GM19452 (cell line): ENCODE results near the gene DPYSL5.
"Not testable (repeated sequence)": the region's sequence is repeated elsewhere in the genome, so short reads cannot be mapped to it uniquely, and the experiment has no call there.

Source experiments
- ATAC-seq: cut with Tn5 transposase; IDR thresholded peaks from one replicate; pipeline ENCODE4 v1.9.1; 2021; ENCODE audit not compliant: unreplicated experiment

The DPYSL5 gene

DNA sequence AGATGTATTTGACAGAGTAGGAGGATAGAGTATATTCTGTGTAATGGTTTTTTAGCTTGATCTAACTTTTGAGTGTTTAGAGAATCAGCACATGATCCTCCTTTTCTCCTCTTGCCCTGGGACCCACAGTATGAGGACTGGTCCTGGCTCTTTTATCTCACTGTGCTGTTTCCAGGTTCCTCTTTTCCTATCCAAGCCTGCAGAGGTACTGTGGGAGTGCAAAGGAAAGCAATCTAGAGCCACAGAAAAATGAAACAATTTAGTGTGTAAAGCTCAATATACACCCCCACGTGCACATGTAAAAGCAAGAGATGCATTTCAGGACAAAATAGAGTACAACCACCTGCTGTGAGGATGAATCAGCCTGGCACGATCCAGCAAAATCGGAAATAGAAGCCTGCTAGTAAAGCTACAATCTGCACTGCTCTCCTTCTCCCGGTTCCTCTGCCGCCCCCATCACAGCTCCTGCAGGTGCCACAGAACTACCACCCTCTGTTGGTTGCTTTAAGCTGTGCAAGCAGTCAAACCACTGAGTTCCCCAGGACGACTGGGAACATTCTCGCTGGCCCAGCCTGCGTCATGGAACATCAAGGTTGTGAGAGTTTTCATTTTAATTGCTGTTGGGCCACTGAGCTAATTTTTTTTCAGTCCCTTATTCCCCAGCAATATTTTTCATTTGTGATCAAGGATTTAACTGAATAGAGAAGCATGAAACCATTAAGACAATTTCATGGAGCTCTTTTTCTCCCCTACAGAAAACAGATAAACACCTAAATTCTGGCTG, 74.7 kb downstream of the DPYSL5 start:
- no peak for ATAC-seq

- ATAC-seq = not testable (repeated sequence)
Observed at GRCh38 chr2:26923189-26923466, 75.2 kb downstream of the DPYSL5 start.

GRCh38 chr2:26924731-26925099, 76.8 kb downstream of the DPYSL5 start:
- ATAC-seq = no peak

DNA sequence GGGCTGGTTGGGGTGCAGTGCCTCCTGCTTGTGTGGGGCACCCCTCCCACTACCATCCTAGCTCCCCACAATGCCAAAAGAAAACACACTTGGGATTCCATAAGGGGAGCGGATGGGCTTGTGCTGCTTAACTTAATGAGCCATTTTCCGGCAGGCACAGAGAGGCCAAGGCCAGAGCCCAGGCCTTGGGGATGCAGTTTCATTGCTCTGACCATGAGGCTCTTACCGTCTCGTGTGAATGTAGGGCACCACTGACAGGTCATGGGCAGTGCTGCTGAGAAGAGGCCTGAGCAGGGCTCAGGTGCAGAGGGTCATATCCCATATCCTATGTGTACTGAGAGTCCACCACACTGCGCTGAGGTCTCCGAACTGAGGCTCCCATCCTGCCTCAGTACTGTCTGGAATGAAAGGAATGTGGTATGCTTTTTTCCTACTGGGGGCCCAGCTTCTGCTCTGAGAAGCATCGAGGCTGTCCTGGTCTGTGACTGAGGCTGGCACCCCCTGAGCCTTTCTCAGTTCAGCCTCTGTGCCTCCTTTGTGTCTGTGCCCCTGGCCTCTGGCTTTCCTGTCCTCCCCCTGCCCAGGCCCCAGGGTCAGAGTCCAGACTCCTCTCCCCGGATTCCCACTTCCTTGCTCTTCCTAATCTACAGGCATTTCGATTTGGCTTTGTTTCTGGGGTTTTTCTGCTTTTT, 77.3 kb downstream of the DPYSL5 start:
- ATAC-seq = no peak

DNA sequence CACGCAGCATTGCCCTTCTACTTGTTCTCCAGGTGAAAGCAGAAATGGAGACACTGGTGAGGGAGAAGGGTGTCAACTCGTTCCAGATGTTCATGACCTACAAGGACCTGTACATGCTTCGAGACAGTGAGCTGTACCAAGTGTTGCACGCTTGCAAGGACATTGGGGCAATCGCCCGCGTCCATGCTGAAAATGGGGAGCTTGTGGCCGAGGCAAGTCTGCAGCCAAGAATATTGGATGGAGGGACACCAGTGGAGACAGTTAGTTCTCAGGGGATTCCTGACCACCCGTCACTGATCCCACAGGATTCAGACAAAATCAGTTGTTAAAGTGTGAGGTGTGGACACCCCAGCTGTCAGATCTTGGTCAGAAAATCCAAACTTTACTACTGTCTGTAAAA, 79.3 kb downstream of the DPYSL5 start:
- no peak for ATAC-seq

- no peak for ATAC-seq
Observed at GRCh38 chr2:26932974-26933373, 85.0 kb downstream of the DPYSL5 start.

DNA sequence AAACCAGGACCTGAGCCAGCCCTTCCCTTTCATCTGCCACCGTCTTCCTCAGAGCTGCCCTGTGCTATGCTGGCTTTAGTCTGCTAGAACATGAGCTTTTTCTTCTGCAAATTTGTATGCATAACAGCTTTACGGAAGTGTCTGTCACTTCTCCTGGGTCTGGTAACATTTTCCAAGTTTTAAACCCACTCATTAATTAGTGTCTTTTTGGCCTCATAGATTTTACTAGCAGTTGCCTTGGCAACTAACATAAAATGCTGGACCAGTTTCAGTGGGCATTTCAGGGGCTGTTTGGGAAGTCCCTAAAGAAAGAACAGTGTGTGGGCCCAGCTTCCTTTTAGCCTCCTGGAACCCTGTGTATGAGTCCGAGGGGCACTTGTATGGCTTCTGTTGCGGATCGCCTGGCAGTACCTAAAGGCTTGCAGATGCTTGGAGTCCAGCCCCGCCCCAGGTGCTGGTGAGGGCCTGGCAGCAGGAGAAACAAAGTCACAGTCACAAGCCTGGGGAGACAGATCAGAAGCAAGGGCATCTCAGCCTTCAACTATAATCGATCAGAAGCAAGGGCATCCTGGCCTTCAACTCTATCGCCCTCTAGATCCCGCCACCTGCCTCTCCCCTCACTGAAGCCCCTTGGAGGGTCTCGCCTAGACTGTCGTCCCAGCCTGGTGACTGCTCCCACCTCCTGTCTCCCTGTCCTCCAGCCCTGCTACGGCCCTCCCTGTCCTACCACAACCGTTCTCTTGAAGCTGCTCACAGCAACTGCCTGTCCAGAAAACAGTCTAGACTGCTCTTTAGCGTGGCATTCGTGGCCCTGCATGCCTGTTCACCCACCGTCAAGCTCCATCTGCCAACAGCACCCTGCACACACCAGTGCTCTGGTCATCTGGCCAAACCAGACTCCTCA, 85.8 kb downstream of the DPYSL5 start:
- ATAC-seq = no peak

DNA sequence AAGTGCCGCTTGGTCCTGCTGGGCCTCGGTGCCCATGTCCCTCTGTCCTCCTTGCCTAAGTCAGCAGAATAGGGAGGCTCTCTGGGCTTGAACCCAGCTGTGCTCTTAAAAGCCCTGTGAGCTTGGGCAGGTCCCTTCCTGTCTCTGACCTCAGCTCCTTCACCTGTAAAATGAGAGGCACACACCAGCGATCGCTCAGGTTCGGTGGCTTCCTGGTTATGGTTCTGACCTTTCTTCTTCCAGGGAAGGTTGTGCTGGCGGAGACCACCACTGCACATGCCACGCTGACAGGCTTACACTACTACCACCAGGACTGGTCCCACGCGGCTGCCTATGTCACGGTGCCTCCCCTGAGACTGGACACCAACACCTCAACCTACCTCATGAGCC, 86.4 kb downstream of the DPYSL5 start:
- no peak for ATAC-seq

DNA sequence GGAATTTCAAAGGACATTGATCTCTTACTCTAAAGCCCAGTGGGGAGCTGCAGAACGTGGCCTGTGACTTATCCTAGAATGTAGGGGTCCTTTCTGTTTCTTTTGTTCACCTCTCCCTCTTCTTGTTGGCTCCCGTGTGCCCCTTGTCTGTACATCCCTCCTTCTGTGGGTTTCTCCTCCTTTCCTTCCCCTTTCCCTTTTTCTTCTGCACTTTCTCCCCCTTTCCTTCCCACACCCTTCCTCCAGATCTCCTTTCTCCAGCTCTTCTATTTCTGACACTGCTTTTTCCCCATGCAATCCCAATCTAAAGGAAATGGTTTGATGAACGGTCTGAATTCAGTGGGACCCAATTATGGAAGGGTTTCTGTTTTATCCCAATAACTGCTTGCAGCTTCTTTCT, 87.1 kb downstream of the DPYSL5 start:
- no peak for ATAC-seq

- no peak for ATAC-seq
Observed at GRCh38 chr2:26936855-26937254, 88.9 kb downstream of the DPYSL5 start.

- ATAC-seq = no peak
Observed at GRCh38 chr2:26938399-26939118, 90.6 kb downstream of the DPYSL5 start.

- no peak for ATAC-seq
Observed at GRCh38 chr2:26940001-26940400, 92.1 kb downstream of the DPYSL5 start.

DNA sequence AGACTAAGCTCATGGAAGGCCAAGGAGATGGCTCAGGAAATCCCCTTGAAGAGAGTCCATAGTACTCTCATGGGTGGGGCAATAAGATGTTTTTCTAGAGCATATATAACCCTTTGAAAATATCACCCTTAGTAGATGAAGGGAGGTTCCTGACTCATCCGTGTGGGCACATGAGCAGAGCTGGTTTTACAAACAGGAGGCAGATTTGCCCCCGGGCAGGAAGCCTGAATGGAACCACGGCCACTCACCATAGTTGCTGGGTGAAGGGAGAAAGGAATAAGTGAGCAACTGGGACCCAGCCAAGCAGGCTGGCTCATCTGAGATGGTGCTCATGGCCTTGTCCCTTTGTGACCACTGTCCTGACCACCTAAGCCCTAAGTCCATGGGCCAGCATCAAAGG, 93.6 kb downstream of the DPYSL5 start:
- no peak for ATAC-seq

DNA sequence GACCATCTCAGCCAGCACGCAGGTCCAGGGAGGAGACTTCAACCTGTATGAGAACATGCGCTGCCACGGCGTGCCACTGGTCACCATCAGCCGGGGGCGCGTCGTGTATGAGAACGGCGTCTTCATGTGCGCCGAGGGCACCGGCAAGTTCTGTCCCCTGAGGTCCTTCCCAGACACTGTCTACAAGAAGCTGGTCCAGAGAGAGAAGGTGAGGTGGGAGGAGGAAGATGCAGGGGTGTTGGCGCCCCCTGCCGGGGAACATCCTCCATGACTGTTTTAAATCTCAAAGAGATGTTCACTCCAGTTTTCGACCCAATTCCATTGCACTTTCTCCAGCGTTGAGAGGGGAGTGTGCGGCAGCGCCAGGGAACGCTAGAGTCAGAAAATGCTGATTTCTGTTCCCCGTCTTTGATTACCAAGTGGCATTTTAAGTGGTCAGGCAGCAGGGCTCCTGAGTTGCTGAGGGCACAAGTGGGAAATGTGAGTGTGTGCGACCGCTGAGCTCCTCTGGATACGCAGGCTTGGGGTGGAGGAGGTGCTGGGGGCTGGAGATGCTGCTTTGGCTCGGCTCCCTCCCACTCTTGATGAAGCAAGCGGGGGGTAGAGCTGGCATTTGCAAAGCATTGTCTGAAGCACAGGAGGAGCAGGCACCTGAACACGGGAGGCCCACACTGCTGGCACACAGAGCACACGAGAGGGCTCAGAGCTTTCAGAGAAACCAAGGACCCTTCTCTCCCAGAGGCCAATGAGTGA, 94.8 kb downstream of the DPYSL5 start:
- ATAC-seq = no peak

GRCh38 chr2:26945991-26946750, 98.2 kb downstream of the DPYSL5 start:
- ATAC-seq = no peak

- ATAC-seq = no peak
Observed at GRCh38 chr2:26946841-26947784, 99.2 kb downstream of the DPYSL5 start.

- ATAC-seq = no peak
Observed at GRCh38 chr2:26948800-26949199, 100.9 kb downstream of the DPYSL5 start.

- no peak for ATAC-seq
Observed at GRCh38 chr2:26950246-26950645, 102.3 kb downstream of the DPYSL5 start.

- ATAC-seq = no peak
Observed at GRCh38 chr2:26951236-26951635, 103.3 kb downstream of the DPYSL5 start.
